GM19324 (cell line): ENCODE data around the gene BBC3.
"Not testable (repeated sequence)": the region's sequence is repeated elsewhere in the genome, so short reads cannot be mapped to it uniquely, and the experiment has no call there.

Experiments
- ATAC-seq: cut with Tn5 transposase; IDR thresholded peaks from one replicate; pipeline ENCODE4 v1.9.1; 2021; ENCODE audit warnings: mild to moderate bottlenecking, moderate library complexity; ENCODE audit not compliant: unreplicated experiment, low FRiP score

Gene BBC3

GRCh38 chr19:47258895-47259555 lies 28.0 kb upstream of the BBC3 start:
- no peak for ATAC-seq

- no peak for ATAC-seq
These were observed 27.4 kb upstream of the BBC3 start for GRCh38 chr19:47258434-47258833.

- no peak for ATAC-seq
These were observed 26.6 kb upstream of the BBC3 start for GRCh38 chr19:47257411-47258169.

GRCh38 chr19:47256693-47257410 lies 25.9 kb upstream of the BBC3 start:
- ATAC-seq, result peak; percentile 78

GRCh38 chr19:47255879-47256692 lies 25.1 kb upstream of the BBC3 start, which contains the start of gene CCDC9:
Gene CCDC9 (plus strand): TSS chr19:47256525. CDS start chr19:47258401, 1,876 bp downstream.
- peak; percentile 55 for ATAC-seq

- ATAC-seq, result no peak
These were observed 23.0 kb upstream of the BBC3 start for GRCh38 chr19:47253970-47254369.

- no peak for ATAC-seq
These were observed 22.5 kb upstream of the BBC3 start for GRCh38 chr19:47253467-47253881.

- not testable (repeated sequence) for ATAC-seq
These were observed 22.0 kb upstream of the BBC3 start for GRCh38 chr19:47253016-47253415.

- ATAC-seq, result no peak
These were observed 16.4 kb upstream of the BBC3 start for GRCh38 chr19:47247308-47247990.

- ATAC-seq, result peak; percentile 56
These were observed 13.0 kb upstream of the BBC3 start for GRCh38 chr19:47243776-47244547.

- ATAC-seq, result no peak
These were observed 12.4 kb upstream of the BBC3 start for GRCh38 chr19:47243364-47243775.

GRCh38 chr19:47241919-47242577 lies 11.0 kb upstream of the BBC3 start:
- no peak for ATAC-seq

- no peak for ATAC-seq
These were observed 10.3 kb upstream of the BBC3 start for GRCh38 chr19:47240996-47241918.

- ATAC-seq, result no peak
These were observed 9.6 kb upstream of the BBC3 start for GRCh38 chr19:47240556-47240955.

- ATAC-seq, result no peak
These were observed 8.8 kb upstream of the BBC3 start for GRCh38 chr19:47239610-47240296.

GRCh38 chr19:47239152-47239551 lies 8.2 kb upstream of the BBC3 start:
- ATAC-seq, result no peak

- ATAC-seq, result no peak
These were observed 5.2 kb upstream of the BBC3 start for GRCh38 chr19:47236072-47236675.
